HG02840 (cell line): ENCODE results near the gene DUSP28.
"Not testable (repeated sequence)": the region's sequence is repeated elsewhere in the genome, so short reads cannot be mapped to it uniquely, and the experiment has no call there.

Source experiments
- ATAC-seq: cut with Tn5 transposase; IDR thresholded peaks from one replicate; pipeline ENCODE4 v1.9.1; 2021; ENCODE audit warnings: mild to moderate bottlenecking, moderate library complexity, moderate number of reproducible peaks; ENCODE audit not compliant: unreplicated experiment, low FRiP score

Gene DUSP28

DNA sequence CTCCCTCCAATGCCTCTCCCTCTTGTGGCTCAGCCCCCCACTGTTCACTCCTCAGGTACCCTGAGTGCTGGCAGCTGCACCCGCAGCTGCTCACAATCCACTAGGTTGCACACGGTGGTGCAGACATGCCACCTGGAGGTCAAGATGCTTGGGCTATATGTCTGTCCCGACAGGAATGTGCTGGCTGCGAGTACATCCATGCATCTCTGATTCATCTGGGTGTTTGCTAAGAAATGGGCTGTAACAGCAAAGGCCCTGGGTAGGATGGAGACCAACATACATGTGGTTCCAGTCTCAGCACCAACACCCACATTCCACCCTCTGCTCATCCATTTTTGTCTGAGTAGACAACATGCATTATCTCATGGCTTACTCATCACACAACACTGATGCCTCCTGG is 33.6 kb upstream of the DUSP28 start:
- ATAC-seq, result no peak

DNA sequence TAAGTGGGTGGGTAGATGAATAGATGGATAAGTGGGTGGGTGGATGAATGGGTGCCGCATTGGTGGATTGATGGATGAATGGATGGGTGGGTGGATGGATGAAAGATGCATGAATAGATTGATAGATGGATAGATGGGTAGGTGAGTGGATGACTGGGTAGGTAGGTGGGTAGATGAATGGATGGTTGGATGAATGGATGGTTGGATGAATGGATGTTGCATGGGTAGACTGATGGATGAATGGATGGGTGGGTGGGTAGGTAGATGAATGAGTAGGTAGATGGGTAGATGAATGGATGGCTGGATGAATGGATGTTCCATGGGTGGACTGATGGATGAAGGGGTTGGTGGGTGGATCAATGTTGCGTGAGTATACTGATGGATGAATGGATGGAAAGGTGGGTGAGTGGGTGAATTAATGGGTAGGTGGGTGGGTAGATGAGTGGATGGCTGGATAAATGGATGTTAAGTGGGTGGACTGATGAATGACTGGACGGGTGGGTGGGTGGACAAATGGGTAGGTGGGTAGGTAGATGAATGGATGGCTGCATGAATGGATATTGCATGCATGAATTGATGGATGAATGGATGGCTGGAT is 32.9 kb upstream of the DUSP28 start:
- no peak for ATAC-seq

DNA sequence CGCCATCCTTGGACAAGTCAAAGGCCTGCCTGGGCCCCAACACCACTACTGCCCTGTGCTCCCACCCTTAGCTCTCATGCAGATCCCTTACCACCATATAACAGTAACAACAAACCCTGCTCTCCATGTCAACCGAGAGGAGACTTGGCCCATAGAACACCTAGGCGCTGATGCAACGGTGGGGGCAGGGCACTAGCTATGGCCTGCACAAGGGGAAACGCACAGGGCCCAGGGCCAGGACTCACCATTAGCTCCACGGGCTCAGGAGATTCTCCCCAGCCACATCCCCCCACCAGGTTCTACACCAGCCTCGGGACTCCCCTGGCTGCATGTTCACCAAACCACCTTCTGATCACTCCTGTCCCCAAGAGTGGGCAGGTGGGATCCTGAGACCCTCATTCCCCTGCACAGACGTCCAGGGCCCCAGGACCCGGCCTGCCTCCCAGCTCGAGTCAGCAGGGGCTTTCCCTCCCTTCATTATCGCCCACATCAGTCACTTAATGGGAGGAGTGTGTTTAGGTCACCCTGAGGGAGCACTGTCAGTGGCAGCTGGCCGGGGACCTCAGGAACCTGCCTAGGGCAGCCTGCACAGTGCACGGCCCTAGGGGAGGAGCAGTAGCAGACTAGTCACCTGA is 31.6 kb upstream of the DUSP28 start:
- ATAC-seq, result no peak

DNA sequence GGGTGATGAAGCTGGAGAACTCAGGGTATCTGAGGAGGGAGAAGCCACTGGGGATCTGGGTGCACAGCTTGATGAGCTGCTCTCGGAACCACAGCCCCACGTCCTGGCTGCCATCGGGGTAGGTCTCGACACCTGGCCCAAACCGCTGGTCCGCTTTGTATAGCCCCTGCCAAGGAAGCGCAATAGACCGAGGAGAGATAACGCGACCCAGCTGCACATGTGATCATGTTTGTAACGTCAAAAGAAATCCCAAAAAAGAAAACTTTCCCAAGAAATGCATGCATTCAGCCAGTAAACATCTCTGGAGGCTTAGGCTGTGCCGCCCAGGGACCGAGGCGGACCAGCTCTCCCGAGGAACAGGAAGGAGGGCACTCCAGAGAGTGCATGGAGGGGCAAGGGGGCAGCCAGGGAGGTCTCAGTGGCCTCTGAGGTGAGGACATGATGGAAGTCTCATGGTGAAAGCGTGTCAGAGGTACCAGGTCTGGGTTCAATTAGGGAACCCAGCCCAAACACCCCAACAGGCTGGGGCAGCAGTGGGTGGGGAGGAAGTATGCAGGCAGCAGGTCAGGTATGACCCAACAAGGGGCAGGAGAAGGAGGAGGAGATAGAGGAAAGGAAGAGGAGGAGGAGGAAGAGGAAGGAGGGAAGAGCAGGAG is 30.7 kb upstream of the DUSP28 start:
- ATAC-seq, result no peak

DNA sequence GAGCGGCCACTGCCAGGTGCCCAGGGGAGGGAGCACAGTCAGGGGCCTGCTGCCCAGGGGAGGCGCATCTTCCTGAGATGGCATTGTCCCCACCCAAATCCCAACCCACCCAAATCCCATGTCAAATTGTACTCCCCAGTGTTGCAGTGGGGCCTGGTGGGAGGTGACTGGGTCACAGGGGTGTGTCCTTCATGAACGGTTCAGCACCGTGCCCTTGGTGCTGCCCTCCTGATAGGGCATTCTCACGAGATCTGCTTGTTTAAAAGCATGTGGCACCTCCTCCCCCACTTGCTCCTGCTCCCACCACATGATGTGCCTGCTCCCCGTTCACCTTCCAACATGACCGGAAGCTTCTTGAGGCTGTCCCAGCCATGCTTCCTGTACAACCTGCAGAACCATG is 30.0 kb upstream of the DUSP28 start:
- no peak for ATAC-seq

DNA sequence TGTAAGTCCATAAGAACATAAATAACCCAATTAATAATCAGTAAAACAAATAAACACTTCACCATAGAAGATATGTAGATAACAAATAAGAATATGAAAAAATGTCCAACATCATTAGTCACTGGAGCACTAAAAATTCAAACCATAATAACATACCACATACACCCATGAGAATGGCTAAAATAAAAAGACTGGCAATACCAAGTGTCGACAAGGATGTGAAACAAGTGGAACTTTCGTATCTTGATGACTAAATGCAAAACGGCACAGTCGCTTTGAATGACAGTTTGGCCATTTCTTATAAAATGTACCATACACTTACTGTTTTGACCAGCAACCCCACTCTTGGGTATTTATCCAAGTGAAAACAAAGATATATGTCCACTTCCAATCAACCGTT is 29.1 kb upstream of the DUSP28 start:
- ATAC-seq, result no peak

DNA sequence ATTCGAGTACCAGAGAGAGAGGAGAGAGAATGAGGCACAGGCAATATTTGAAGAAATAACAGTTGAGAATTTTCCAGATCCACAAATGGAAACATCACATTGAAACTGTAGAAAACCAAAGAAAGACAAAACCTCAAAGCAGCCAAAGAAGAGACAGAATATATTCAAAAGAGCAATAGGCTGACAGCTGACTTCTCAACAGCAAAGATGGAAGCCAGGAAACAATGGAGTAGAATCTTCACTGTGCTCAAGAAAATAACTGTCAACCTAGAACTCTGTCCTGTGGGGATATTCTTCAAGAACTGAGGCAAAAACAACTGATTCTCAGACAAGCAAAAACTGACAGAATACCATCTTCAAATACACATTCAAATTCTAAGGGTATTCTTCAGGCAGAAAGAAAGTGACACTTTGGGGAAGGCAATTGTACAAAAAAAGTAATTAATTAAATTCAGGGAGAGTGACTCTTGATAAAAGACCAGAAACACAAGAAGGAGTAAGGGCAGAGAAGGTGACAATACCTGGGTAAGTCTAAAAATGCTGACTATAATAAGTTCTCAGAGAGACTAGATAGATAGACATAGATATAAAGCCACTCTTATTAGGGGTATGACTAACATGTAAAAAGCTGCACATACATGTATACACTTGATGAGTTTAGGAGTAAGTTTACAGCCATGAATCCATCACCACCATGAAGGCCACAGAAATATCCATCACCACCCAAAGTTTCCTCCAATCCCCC is 28.0 kb upstream of the DUSP28 start:
- no peak for ATAC-seq

DNA sequence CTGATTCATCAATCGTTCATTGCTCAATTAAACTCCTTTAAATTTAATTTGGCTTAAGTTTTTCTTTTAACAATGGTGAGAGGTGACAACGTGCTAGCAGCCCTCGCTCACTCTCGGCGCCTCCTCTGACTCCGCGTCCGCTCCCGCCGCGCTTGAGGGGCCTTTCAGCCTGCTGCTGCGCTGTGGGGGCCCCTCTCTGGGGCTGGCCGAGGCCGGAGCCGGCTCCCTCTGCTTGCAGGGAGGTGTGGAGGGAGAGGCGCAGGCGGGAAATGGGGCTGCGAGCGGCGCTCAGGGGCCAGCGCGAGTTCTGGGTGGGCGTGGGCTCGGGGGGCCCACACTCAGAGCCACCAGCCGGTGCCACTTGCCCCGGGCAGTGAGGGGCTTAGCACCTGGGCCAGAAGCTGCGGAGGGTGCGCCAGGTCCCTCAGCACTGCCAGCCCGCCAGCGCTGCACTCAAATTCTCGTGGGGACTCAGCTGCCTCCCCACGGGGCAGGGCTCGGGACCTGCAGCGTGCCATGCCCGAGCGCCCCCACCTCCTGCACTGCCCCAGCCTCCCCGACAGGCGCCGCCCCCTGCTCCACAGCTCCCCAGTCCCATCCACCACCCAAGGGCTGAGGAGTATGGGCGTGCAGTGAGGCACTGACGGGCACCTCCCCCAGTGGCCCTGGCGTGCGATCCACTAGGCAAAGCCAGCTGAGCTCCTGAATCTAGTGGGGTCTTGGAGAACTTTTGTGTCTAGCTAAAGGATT is 22.0 kb upstream of the DUSP28 start:
- ATAC-seq, result no peak

DNA sequence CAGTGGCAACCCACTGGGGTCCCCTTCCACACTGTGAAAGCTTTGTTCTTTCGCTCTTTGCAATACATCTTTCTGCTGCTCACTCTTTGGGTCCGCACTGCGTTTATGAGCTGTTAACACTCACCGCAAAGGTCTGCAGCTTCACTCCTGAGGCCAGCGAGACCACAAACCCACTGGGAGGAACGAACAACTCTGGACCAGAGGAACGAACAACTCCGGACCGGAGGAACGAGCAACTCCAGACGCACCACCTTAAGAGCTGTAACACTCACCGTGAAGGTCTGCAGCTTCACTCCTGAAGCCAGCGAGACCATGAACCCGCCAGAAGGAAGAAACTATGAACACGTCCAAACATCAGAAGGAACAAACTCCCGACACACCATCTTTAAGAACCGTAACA is 21.1 kb upstream of the DUSP28 start:
- not testable (repeated sequence) for ATAC-seq

DNA sequence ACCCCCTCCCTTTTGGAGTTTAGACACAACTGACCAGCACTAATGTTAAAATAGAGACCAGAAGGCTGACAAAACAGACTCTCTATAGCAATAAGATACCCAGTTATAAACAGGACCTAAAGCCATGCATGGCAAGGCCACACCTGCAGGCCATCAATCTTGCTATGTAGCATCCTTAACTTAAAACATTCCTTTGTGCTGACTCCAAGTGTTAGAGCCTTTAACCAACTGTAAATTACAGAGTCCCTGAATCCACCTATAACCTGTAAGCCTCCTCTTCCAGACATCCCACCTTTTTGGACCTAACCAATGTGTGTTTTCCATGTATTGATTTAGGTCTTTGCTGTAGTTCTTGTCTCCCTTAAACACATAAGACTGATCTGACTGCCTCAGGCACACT is 20.3 kb upstream of the DUSP28 start:
- ATAC-seq, result no peak

DNA sequence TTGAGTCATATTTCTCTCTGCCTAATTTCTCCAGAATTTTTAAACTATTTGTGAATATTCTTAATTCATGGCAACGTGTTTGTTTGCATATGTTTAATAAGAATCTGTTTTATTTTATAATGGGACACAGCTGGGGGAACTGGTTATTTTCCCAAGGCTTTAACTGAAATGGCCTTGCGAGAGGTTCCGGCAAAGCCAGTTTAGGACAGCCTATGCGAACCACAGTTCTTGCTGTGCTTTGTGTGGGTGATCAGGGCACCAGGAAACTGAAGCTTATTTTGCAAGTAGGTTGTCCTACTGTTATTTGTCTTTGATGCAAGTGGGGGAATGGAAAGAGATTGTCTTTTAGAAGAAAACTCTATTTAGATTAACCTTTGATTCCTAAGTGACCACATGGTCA is 8.9 kb upstream of the DUSP28 start:
- no peak for ATAC-seq

DNA sequence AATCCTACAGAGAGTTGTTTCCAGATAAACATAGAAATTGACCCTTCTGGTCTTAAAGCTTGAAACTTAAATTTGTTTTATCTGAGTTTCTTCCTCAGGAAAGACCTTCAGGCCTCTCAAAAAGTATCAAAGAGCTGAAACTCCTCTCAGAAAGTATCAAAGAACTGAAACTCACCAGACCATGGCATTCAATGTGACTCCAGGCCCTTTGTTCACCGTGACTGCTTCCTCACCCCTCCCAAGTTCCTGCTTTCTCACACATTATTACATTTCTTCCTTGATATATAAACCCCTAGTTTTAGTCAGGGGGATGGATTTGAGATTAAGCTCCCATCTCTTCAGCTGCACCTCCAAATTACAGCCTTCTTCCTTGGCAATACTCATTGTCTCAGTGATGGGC is 8.3 kb upstream of the DUSP28 start:
- ATAC-seq, result no peak

DNA sequence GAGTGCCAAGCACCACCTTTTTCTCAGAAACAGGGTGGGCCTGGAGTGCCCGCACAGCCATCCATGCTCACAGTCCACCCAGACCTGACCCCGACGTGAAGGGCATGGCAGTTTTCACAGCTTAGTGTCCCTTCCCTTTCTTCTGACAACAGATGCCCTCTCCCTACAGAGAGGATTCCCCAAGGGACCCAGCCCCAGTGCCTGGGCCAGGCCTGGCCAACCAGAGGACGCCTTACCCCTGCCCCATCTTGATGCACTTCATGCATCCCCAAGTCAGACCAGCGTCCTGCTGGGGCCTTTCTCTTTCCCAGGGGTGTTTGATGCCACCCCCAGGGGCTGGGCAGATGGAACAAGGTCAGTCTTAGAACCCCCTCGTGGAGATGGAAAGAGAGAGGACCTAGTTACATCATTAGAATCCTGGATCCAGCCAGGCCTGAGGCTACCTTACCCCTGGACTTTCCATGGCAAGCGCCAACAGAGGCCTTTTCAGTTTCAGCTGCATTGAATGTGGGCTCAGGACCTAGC is 6.1 kb upstream of the DUSP28 start:
- no peak for ATAC-seq

DNA sequence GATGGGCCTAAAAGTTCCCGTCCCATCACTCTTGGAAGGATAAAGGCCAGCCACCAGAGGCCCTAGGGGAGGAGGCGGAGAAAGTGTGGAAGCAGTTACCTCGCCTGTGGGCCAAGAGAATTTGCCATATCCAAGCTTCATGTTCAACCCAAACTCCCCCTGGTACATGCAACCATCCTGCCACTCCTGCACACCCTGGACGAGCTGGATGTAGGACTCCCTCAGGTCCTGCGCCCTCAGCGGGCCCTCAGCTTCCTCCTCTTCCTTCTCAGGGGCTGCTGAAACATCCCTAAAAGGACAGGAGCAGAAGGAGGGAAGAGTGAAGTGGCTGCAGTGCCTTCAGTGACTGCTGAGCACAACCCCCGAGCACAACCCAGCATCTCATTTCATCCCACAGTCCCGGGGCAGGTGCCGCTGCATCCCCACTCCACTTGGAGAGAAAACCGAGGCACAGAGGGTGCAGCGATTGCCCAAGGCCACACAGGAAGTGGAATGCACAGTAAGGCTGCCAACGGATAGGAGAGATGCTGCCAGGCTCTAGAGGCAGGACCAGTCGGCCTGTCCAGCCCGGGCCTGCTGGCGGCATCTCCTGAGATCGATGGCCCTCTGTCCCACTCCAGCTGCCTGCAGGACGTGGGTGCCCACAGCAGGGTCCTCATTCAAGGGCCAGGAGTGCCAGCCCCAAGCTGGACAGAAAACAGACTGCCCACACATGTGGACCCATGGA is 5.2 kb upstream of the DUSP28 start:
- no peak for ATAC-seq

DNA sequence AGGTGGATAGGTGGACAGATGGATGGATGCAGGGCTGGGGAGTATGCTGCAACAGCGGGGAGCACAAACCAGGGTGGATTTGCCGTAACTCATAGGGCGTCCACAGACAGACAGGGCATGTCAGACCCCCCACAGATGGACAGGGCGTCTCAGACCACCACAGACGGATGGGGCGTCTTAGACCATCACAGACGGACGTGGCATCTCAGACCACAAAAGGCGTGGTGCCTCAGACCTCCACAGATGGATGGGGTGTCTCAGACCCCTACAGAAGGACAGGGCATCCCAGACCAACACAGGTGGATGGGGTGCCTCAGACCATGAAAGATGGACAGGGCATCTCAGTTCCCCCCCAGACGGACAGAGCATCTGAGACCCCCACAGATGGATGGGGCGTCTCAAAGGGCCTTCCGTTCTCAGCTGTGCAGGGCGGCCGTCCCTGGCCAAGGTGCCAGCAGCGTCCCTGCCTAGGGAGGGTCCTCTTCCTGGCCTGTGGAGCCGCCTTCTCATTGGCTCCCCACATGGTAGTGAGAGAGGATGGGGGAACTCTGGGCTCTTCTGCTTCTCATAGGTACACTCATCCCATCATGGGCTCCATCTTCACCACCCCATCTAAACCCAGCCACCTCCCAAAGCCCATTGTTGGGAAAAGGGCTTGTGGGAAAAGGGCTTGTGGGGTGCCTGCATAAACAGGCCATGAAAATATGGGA is 4.5 kb upstream of the DUSP28 start:
- ATAC-seq, result no peak

DNA sequence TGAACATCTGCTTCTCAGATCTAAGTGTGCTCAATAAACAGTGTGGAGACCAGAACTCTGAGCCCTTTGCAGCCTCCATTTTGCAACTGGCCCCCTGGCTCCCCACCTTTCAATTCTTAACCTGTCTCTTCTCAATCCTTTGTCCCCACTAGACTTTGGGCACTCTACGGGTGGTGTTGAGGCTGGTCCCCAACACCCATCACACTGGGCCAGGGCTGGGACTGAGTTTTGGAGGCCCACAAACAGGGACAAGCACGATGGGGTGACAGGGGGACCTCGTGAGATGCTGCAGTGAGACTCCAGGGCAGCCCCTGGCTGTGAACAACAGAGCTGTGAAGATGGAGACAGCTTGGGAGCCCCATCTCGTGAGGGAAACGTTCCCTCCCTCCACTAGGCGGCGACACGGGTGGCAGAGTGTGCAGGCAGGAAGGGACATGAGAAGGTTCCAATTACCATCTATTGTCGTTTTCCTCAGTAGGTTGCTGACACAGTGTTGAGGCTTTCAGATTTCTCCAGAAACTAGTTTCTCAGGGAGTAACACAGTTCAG is 3.5 kb upstream of the DUSP28 start:
- no peak for ATAC-seq

DNA sequence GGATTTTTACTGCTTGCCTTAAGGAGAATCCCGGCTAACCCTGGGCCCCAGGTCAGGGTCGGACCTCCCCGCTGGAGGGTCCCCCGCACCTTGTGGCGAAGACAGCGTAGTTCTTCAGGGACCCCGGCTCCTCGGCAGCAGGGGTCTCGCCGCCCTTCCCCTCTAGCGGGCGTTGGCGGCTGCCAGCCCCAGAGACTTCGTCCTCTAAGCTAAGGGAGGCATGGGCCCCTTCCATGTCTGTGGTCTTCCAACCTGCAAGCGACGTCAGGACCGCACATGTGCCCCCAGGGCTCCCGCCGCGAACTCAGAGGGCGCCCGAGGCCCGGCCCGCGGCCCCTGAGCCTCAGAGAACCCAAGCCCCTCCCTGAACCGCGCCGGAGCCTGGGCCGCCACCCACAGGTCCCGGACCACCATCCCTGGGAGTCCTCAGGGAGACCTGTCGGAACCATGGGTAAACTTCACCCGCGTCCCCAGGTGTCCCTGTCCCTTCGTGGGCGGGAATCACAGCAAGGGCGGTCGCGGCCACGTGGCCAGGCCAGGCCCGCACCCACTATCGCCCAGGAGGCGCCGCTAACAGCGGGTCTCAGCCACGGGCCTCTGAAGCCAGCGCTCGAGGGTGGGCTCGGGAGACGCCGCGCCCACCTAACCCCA is 2.9 kb upstream of the DUSP28 start:
- no peak for ATAC-seq

DNA sequence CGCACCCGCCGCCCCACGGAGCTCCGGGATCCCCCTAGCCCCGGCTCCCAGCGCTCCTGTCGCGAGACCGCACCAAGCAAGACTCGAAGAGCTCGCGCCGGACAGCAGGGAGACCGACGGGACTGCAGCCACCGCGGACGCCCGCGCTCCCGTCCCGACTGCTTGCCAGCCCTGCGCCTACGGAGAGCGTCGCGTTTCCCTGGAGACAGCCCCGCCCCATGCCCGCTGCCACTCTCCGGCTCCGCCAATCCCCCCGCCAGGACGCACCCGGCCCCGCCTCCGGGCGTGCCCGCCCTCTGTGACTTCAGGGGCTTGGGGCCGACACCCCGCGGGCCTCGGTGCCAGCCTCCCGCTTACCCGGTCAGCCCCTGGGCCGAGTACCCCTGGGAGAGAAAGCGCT is 2.3 kb upstream of the DUSP28 start, which contains the start of gene ANKMY1:
Gene ANKMY1 (minus strand): TSS at position 181 of the 400 bp plus-strand sequence. CDS start 653 bp downstream, outside the sequence.
- ATAC-seq, result no peak
